Stimulated activated naive B cell treated with anti-CD40 and anti-IgM and Interleukin-4, amounts not matched to agents 10 μg/mL and 1 μg/mL and 100 μg/mL, for 72 hours (primary cell): ENCODE data around the gene ZFPM1.
A peak's percentile ranks its signal among the peaks of the same experiment; 100 is the strongest.
"Not testable (repeated sequence)": the region's sequence is repeated elsewhere in the genome, so short reads cannot be mapped to it uniquely, and the experiment has no call there.

ENCODE experiments used
- ATAC-seq, 2 donors: fragments of 150-1000 bp; cut with Tn5 transposase; replicated peaks; 2 replicates each; pipeline ENCODE4 v1.10.0; 2021; ENCODE audit warnings: moderate library complexity in 1 of 2
- DNase-seq: peaks from one replicate; pipeline ENCODE4 v3.0.0; 2021
- H3K27ac Mint-ChIP-seq: one replicate; pipeline ENCODE4 v1.8.0; 2022; ENCODE audit warnings: mild to moderate bottlenecking, mixed read lengths
- H3K27me3 Mint-ChIP-seq, 2 donors: one replicate each; pipeline ENCODE4 v1.8.0; 2022; ENCODE audit warnings: mixed read lengths in 2 of 2
- H3K36me3 Mint-ChIP-seq, 2 donors: one replicate each; pipeline ENCODE4 v1.8.0; 2022; ENCODE audit warnings: mixed read lengths in 2 of 2, mild to moderate bottlenecking in 1 of 2
- H3K4me1 Mint-ChIP-seq, 2 donors: one replicate each; pipeline ENCODE4 v1.8.0; 2022; ENCODE audit warnings: mixed read lengths in 2 of 2, mild to moderate bottlenecking in 1 of 2
- H3K4me3 Mint-ChIP-seq, 2 donors: one replicate each; pipeline ENCODE4 v1.8.0; 2022; ENCODE audit warnings: mild to moderate bottlenecking in 2 of 2, mixed read lengths in 2 of 2, moderate library complexity in 1 of 2
- H3K9me3 Mint-ChIP-seq, 2 donors: one replicate each; pipeline ENCODE4 v1.8.0; 2022; ENCODE audit warnings: mixed read lengths in 2 of 2, mild to moderate bottlenecking in 1 of 2

Gene ZFPM1

DNA sequence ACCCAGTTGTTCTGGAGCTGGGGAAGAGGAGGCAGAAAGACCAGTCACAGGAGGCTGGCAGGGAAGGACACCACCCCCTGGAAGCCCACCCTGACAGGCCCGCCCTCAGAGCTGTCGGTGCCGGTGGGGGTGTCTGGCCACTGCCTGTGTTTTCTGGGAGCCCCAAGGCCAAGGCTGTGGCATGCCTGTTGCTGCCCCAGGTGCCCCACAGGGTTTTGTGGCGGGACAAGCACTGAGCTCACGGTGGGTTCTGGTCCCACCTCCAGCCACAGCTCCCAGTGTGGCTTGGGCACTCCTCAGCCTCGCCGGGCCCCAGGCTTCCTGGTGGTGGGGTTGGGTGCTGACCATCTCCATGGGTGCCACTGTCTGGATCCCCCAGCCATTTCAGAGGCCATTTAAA is 58.0 kb downstream of the ZFPM1 start:
- DNase-seq (no peak), ATAC-seq (no peak)
- no peaks in the 10 kb centered on the region for H3K27me3 Mint-ChIP-seq
- H3K9me3 Mint-ChIP-seq, result no peaks in the 10 kb centered on the region
- peaks cover 0 to 10% of the 10 kb centered on the region in 2 donors for H3K4me1 Mint-ChIP-seq
- no peak overlapping the region for H3K4me3 Mint-ChIP-seq
- no peak overlapping the region for H3K27ac Mint-ChIP-seq
- peaks cover 20 to 31% of the 10 kb centered on the region in 2 donors for H3K36me3 Mint-ChIP-seq

DNA sequence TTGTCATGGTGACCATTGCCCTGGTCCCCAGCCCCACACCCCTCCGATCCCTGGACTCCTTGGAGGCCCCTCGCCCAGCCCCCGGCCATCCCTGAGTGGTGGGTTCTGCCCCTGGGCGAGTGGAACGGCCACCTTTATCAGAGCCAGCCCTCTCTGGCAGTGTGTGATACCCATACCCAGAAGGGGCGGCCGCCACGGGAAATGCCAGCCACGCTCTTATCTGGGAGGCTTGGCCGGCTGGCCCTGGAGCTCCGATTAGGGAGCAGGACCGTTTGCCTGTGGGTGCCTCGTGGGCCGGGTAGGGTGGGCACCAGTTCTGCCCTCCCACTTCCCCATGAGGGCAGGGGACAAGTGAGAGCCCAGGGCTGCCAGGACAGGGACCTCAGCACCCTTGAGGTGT is 58.8 kb downstream of the ZFPM1 start:
- Mint-ChIP-seq H3K9me3 (peaks cover 1 to 2% of the 10 kb centered on the region in 2 donors), H3K4me1 (peaks cover 0 to 10% of the 10 kb centered on the region in 2 donors), H3K27me3 (peaks cover 0 to 5% of the 10 kb centered on the region in 2 donors), H3K27ac (no peak overlapping the region), H3K36me3 (peaks cover 26 to 34% of the 10 kb centered on the region in 2 donors), H3K4me3 (no peak overlapping the region)
- no peak for DNase-seq
- no peak for ATAC-seq

DNA sequence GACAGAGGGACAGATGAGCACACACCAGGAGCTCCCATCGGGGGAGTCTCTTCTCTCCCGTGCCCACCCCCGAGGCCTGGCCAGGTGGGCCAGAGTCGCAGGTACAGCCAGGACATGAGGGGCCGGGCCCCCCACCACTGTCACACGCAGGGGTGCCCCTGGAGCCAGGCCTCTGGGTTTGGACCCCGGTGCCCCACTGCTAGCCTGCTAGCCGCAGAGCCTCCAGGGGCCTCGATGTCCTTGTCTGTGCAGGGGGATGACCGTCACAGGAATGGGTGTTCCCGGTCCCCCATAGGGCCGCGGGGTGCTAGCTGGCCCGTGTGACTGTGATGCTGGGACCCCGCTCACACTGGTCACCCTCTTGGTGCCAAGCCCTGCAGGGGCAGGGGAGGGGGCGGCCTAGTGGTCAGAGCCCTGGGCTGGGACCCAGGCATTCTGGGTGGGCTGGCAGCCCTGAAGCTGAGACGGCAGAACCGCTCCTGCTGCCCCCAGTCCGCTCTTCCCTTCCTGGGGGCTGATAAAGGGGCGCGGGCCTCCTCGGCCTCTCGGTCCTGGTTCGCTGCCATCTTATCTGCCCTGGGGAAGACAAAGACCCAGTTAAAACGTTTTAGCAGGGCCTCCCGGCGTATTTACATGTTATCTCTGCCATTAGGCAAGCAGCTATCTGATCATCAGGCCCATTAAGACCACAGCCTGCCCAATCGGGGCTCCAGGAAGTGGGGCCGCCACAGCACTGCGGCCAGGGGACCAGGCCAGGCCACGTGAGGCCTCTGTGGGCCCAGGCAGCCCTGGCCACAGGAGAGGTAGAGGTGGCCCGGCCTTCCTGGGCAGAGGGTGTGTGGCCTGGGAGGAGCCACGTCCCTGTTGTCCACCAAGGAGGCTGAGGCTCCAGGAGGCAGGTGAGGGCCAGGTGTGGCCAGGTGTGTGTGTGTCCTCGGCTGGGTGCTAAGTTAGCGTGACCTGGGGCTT is 59.9 kb downstream of the ZFPM1 start:
- peaks cover 0 to 7% of the 10 kb centered on the region in 2 donors for H3K27me3 Mint-ChIP-seq
- no peak overlapping the region for H3K4me3 Mint-ChIP-seq
- no peak overlapping the region for H3K27ac Mint-ChIP-seq
- H3K4me1 Mint-ChIP-seq, result peaks cover 0 to 10% of the 10 kb centered on the region in 2 donors
- DNase-seq (no peak), ATAC-seq (no peak)
- H3K9me3 Mint-ChIP-seq, result peaks cover 6 to 7% of the 10 kb centered on the region in 2 donors
- peaks cover 31 to 33% of the 10 kb centered on the region in 2 donors for H3K36me3 Mint-ChIP-seq

DNA sequence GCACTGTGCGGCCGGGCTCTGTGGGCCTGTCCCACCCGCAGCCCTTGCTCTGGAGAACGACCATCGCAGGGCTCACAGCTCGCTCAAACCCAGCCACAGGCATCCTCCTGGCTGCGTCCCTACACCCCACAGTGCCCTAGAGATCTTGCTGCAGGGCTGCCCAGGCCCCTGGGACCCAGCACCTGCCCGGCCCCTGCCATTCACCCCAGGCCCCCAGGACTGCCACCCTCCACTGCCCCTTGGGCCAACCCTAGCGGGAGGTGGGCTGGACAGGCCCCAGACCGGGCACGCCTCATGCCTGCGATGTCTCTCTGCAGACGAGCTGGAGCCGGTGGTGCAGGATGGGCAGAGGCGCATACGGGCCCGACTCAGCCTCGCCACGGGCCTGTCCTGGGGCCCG is 61.0 kb downstream of the ZFPM1 start:
- Mint-ChIP-seq H3K9me3 (peaks cover 13 to 18% of the 10 kb centered on the region in 2 donors), H3K4me1 (peaks cover 2 to 8% of the 10 kb centered on the region in 2 donors), H3K36me3 (peaks cover 39 to 41% of the 10 kb centered on the region in 2 donors), H3K27ac (no peak overlapping the region), H3K27me3 (peaks cover 9 to 16% of the 10 kb centered on the region in 2 donors), H3K4me3 (no peak overlapping the region)
- DNase-seq (no peak), ATAC-seq (no peak)

DNA sequence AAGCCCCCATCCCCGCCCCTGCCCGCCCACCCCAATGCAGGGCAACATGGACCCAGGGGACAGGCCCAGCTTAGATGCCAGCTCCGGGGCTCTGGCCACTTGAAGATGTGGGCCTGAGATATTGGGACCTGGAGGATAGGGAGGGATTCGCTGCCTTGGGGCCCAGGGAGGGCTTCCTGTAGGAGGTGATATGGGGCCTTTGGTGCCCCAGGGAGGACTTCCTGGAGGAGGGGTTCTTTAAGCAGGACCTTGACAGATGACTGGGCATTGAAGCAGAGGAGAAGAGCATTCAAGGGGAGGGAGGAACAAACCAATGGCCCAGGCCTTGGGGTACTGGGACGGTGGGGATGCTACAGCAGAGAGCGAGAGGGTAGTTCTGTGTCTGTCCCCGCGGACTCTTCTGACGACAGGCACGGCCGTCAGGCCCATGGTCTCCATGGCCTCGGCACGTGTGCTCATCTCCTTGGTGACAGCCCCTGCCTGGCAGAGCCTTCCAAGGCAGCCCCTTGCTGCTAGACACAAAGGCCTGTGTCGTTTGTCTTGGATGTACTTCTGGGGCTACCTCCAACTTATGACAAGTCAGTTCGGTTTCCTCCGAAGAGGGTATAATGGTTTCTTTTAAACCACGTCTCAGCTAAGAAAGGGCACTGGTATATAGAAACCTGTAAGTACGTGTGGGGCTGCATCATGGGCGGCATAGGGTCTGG is 61.6 kb downstream of the ZFPM1 start:
- no peak overlapping the region for H3K27ac Mint-ChIP-seq
- no peak for DNase-seq
- H3K9me3 Mint-ChIP-seq, result peaks cover 16 to 23% of the 10 kb centered on the region in 2 donors
- H3K4me1 Mint-ChIP-seq, result peaks cover 2% of the 10 kb centered on the region in 2 donors
- H3K27me3 Mint-ChIP-seq, result peaks cover 12 to 22% of the 10 kb centered on the region in 2 donors
- H3K36me3 Mint-ChIP-seq, result peaks cover 42 to 46% of the 10 kb centered on the region in 2 donors
- H3K4me3 Mint-ChIP-seq, result no peak overlapping the region
- ATAC-seq, result no peak

DNA sequence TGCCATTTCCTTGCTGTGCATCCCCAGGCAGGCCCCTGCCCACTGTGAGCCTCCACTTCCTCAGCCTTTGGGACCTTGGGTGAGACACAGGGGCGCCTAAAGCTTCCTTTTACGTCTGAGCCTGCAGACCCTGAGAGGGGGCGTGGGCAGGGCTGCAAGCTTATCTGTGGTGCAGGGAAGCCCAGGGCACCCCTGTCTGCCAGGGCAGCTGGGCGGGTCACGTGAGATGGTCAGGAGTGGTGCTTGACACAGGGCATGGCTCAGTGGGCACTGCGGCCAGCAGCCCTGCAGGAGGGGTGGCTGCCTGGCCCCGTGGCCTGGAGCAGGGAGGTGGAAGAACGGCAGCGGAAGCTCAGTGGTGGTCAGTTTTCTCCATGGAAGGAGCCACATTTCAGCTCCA is 62.3 kb downstream of the ZFPM1 start:
- no peak overlapping the region for H3K27ac Mint-ChIP-seq
- peaks cover 22 to 30% of the 10 kb centered on the region in 2 donors for H3K9me3 Mint-ChIP-seq

DNA sequence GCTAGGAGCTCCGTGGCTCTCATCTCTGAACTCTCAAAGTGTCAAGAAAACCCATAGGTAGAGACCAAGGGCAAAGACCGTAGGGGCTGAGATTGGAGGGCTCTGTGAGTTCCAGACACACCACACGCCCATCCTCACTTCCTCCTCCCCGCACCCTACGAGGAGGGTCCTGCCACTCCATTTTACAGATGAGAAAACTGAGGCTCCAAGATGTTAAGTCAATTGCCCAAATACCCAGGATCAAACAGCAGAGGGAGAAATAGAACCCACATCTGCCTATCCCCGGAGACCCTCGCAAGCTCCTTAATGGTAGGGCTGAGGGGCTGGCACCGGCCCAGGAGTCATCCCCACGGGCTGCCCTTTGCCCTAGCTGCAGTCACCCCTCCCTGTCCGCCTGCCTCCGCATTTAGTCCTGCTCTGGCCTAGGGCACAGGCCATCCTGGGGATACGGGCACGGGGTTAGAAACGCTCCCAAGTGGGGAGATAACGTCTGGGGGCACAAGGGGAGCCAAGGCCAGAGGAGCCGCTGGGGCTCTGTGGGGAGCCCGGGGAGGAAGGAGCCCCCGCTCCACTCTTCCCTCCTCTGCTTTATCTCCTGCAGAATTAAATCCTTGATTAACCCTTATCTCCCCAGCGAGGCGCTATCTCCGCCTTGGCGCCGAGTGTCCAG is 63.0 kb downstream of the ZFPM1 start:
- Mint-ChIP-seq H3K9me3 (peaks cover 22 to 30% of the 10 kb centered on the region in 2 donors), H3K4me3 (no peak overlapping the region), H3K4me1 (peaks cover 0 to 2% of the 10 kb centered on the region in 2 donors), H3K27me3 (peaks cover 19 to 30% of the 10 kb centered on the region in 2 donors), H3K27ac (no peak overlapping the region), H3K36me3 (peaks cover 48 to 54% of the 10 kb centered on the region in 2 donors)
- no peak for DNase-seq
- ATAC-seq, result no peak

More for the DNA sequence above, 62.3 kb downstream of the ZFPM1 start:
- Mint-ChIP-seq H3K4me3 (no peak overlapping the region), H3K4me1 (peaks cover 0 to 2% of the 10 kb centered on the region in 2 donors), H3K36me3 (peaks cover 48 to 53% of the 10 kb centered on the region in 2 donors), H3K27me3 (peaks cover 18 to 29% of the 10 kb centered on the region in 2 donors)
- no peak for ATAC-seq
- no peak for DNase-seq

DNA sequence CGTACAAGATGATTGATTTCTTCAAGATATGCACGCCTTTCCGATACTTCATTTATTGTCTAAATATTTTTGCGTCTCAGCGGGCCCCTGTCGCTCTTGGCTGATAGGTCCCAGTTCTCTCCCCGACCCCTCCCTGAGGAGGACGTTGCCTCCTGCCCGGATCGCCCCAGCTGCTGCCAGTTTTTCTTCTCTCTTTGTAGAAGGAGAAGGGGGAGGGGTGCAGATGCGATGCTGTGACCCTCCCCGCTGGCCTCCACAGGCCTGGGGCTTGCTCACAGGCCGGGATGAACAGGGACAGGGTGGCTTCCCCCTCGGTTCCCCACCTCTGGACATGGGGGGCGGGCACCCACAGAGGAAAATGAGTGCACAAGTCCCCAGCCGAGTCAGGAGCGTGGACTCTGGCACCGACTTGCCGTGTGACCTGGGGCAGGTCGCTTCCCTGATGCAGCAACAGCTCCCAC is 63.6 kb downstream of the ZFPM1 start:
- Mint-ChIP-seq H3K27ac (no peak overlapping the region), H3K9me3 (peaks cover 22 to 30% of the 10 kb centered on the region in 2 donors), H3K36me3 (peaks cover 50 to 56% of the 10 kb centered on the region in 2 donors), H3K27me3 (peaks cover 24 to 30% of the 10 kb centered on the region in 2 donors), H3K4me1 (peaks cover 0 to 2% of the 10 kb centered on the region in 2 donors), H3K4me3 (no peak overlapping the region)
- ATAC-seq, result no peak
- DNase-seq, result no peak

DNA sequence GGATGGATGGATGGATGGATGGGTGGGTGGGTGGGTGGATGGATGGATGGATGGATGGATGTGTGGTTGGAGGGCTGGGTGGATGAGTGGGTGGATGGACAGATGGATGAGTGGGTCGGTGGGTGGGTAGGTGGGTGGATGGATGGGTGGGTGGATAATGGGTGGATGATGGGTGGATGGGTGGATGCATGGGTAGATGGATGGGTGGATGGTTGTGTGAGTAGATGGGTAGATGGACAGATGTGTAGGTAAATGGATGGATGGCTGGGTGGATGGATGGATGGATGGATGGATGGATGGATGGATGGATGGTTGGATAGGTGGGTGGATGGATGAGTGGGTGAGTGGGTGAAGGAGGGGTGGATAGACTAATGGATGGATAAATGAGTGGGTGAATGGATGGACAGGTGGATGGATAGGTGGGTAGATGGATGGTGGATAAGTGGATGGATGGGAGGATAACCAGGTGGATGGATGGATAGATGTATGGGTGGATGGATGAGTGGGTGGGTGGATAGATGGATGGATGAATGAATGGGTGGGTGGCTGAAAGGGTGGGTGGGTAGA is 64.2 kb downstream of the ZFPM1 start:
- not testable (repeated sequence) for H3K4me1 Mint-ChIP-seq, ATAC-seq, DNase-seq, H3K27ac Mint-ChIP-seq, H3K4me3 Mint-ChIP-seq
- peaks cover 22 to 30% of the 10 kb centered on the region in 2 donors for H3K9me3 Mint-ChIP-seq
- H3K36me3 Mint-ChIP-seq, result peaks cover 55 to 63% of the 10 kb centered on the region in 2 donors
- peaks cover 28 to 35% of the 10 kb centered on the region in 2 donors for H3K27me3 Mint-ChIP-seq

DNA sequence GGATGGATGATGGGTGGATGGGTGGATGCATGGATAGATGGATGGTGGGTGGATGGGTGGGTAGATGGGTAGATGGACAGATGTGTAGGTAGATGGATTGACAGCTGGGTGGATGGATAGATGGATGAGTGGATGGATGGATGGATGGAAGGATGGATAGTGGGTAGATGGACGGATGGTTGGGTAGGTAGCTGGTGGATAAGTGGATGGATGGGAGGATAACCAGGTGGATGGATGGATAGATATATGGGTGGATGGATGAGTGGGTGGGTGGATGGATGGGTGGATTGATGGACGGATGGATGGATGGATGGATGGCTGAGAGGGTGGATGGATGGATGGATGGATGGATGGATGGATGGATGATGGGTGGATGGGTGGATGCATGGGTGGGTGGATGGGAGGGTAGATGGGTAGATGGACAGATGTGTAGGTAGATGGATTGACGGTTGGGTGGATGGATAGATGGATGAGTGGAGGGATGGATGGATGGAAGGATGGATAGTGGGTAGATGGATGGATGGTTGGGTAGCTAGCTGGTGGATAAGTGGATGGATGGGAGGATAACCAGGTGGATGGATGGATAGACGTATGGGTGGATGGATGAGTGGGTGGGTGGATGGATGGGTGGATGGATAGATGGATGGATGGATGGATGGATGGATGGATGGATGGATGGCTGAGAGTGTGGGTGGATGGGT is 65.5 kb downstream of the ZFPM1 start:
- peaks cover 22 to 30% of the 10 kb centered on the region in 2 donors for H3K9me3 Mint-ChIP-seq
- H3K27ac Mint-ChIP-seq, H3K4me3 Mint-ChIP-seq, H3K4me1 Mint-ChIP-seq, ATAC-seq, DNase-seq: not testable (repeated sequence)
- H3K27me3 Mint-ChIP-seq, result peaks cover 28 to 39% of the 10 kb centered on the region in 2 donors
- H3K36me3 Mint-ChIP-seq, result peaks cover 55 to 65% of the 10 kb centered on the region in 2 donors

DNA sequence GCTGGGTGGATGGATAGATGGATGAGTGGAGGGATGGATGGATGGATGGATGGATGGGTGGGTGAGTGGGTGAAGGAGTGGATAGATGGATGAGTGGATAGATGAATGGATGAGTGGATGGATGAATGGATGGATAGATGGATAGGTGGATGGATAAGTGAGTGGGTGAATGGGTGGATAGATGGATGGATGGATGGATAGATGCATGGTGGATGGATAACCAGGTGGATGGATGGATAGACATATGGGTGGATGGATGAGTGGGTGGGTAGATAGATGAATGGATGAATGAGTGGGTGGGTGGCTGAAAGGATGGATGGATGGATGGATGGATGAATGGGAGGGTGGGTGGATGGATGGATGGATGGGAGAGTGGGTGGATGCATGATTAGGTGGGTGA is 66.2 kb downstream of the ZFPM1 start:
- no peak overlapping the region for H3K4me3 Mint-ChIP-seq
- peaks cover 3 to 8% of the 10 kb centered on the region in 2 donors for H3K4me1 Mint-ChIP-seq
- peaks cover 51 to 65% of the 10 kb centered on the region in 2 donors for H3K36me3 Mint-ChIP-seq
- DNase-seq (no peak), ATAC-seq (no peak)
- peaks cover 28 to 39% of the 10 kb centered on the region in 2 donors for H3K27me3 Mint-ChIP-seq
- H3K27ac Mint-ChIP-seq, result peak overlapping the region; percentile 49
- H3K9me3 Mint-ChIP-seq, result peaks cover 22 to 30% of the 10 kb centered on the region in 2 donors

DNA sequence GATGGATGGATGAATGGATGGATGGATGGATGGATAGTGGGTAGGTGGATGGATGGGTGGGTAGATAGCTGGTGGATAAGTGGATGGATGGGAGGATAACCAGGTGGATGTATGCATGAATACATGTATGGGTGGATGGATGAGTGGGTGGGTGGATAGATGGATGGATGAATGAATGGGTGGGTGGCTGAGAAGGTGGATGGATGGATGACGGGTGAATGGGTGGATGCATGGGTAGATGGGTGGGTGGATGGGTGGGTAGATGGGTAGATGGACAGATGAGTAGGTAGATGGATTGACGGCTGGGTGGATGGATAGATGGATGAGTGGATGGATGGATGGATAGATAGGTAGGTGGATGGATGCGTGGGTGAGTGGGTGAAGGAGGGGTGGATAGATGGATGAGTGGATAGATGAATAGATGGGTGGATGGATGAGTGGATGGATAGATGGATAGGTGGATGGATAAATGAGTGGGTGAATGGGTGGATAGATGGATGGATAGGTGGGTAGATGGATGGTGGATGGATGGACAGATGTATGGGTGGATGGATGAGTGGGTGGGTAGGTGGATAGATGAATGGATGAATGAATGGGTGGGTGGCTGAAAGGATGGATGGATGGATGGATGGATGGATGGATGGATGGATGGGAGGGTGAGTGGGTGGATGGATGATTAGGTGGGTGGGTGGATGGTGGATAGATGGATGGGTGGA is 67.0 kb downstream of the ZFPM1 start:
- Mint-ChIP-seq H3K27me3 (peaks cover 28 to 39% of the 10 kb centered on the region in 2 donors), H3K27ac (no peak overlapping the region), H3K36me3 (peaks cover 44 to 61% of the 10 kb centered on the region in 2 donors), H3K4me1 (peaks cover 3 to 14% of the 10 kb centered on the region in 2 donors), H3K4me3 (no peak overlapping the region), H3K9me3 (peaks cover 22 to 30% of the 10 kb centered on the region in 2 donors)
- ATAC-seq (no peak), DNase-seq (no peak)
